AG09309 (cell line): Measurements from ENCODE around the gene NPBWR2.

Experiments
- DNase-seq: peaks from one replicate; pipeline ENCODE4 v3.0.0-alpha.2; 2010; ENCODE audit warnings: low read depth
- H3K4me3 ChIP-seq: 2 replicates; pipeline ENCODE4 v1.5.1; 2011; ENCODE audit warnings: mild to moderate bottlenecking, low read depth, low read length, moderate library complexity; ENCODE audit not compliant: control insufficient read depth
- TF ChIP-seq, protein P1 (sequence below): IDR thresholded peaks from 2 replicates; pipeline ENCODE4 v1.5.1; 2011; ENCODE audit warnings: mild to moderate bottlenecking, low read depth, low read length, inconsistent platforms; ENCODE audit not compliant: insufficient read depth, control insufficient read depth; ENCODE audit errors: missing control alignments

NPBWR2 gene

DNA sequence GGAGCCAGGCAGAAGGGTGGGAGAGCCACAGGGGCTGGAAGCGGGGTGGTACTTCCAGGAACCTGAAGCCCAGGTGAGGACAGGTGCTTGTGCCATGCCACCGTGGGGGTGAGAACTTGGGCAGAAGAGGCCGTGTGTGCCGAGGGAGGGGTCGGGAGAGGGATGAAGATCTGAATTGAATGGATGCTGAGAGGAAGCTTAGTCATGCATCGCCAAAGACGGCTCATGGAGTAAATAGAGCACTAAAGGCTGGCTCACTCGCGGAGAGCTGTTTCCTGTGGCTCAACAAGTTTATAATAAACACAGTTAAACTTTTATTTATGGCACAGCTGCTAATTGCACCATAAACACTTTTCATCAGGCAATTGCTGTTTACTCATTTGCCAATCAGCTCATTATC, 35.2 kb upstream of the NPBWR2 start:
- no peak for DNase-seq
- H3K4me3 ChIP-seq = no peak overlapping the region
- TF ChIP-seq, protein P1, sequence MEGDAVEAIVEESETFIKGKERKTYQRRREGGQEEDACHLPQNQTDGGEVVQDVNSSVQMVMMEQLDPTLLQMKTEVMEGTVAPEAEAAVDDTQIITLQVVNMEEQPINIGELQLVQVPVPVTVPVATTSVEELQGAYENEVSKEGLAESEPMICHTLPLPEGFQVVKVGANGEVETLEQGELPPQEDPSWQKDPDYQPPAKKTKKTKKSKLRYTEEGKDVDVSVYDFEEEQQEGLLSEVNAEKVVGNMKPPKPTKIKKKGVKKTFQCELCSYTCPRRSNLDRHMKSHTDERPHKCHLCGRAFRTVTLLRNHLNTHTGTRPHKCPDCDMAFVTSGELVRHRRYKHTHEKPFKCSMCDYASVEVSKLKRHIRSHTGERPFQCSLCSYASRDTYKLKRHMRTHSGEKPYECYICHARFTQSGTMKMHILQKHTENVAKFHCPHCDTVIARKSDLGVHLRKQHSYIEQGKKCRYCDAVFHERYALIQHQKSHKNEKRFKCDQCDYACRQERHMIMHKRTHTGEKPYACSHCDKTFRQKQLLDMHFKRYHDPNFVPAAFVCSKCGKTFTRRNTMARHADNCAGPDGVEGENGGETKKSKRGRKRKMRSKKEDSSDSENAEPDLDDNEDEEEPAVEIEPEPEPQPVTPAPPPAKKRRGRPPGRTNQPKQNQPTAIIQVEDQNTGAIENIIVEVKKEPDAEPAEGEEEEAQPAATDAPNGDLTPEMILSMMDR = no peak

DNA sequence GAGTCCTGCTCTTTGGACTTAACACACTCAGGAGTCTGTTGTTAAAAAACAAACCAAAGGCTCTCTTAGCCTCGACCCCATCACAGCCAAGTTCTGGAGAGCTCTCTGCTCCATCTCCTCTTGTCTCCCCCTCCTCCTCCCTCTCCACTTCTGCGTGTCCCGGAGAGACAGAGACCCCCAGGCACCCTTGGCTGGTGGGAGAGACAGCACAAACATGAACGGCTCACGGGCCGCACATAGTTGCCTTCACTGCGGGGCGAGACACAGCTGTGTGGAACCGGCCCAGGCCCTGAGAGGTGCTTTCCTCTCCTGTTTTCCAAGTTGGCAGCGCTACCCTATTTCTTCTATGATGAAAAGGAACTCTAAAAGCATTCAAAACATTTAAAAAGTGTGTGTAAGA, 33.6 kb upstream of the NPBWR2 start:
- H3K4me3 ChIP-seq = no peak overlapping the region
- TF ChIP-seq, protein P1 = no peak
- no peak for DNase-seq

DNA sequence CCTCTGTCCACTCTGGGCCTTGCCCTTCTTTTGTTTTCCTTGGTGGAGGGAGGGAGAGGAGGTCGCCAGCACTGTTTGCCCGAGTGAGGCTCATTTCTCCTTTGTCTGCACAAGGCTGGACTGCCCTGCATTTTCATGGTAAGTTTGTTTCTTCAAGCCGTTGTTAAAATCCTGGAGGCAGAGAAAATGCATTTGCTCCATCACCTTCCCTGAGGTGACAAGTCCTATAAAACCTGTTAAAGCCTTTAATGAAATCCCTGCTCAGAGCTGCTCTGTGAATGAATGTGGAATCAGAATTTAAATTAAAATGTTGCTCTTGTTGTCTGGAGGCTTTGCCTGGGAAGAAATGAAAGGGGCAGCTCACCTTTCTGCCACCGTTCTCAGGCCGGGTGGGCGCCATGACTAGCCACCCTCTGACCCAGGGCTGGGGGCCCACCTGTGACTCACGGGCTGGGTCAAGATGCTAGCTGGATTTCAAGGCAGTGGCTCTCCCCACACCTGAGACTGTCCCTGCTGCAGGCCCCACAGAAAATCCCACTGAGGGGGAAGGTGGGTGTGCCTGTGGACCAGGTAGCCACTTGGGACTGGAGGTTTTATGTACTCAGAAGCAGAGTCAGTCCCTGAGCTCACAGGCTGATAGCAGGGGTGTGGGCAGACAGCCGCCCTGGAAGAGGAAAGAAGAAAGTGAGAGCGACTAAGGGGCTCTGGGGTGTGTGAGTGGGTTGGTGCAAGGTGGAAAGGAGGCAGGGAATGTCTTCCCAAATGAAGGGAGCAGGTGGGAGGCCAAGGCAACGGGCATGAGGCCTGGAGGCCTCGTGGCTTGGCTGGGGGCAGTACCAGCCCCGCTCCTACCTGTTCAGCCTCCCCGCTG, 32.9 kb upstream of the NPBWR2 start:
- no peak overlapping the region for H3K4me3 ChIP-seq
- TF ChIP-seq, protein P1 = no peak
- DNase-seq = no peak

DNA sequence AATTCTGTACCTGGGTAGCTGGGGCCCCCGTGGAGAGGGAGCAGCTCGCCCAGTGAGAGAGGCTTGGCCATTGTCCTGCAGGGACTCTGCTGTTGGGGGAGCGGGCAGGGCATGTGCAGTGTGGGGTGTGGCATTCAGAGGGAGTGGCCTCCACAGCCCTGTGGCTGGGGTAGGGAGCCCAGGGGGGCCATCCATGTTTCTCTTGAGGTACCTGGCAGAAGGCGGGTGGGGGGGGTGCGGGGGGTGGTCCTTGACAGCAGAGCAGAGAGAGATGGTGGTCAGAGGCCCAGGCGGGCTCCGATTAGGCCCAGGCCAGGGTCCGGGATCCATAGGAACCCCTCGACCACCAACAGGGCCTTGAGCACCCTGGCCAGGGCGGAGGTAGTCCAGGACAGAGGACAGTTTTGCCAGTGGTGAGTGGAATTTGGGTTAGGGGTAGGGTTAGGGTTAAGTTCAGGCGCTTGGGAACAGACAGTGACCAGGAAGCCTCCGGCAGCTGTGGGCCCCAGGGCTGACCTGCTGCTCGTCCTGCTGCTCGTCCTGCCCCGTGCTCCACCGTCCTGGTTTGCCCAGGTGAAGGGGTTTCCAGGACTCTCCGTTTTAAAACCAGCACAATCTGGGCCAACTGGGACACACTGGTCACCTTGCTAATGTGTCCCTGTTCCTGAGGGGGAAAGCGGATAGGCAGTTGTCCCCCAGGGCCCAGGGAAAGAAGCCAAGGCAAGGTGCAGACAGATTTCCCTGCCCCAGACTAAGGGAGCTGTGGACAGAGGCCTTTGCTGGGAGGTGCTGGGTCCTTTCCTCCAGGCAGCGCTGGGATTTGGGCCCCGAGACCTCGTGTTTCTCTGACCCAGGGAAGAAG, 32.1 kb upstream of the NPBWR2 start:
- TF ChIP-seq, protein P1 = no peak
- DNase-seq = no peak
- no peak overlapping the region for H3K4me3 ChIP-seq

DNA sequence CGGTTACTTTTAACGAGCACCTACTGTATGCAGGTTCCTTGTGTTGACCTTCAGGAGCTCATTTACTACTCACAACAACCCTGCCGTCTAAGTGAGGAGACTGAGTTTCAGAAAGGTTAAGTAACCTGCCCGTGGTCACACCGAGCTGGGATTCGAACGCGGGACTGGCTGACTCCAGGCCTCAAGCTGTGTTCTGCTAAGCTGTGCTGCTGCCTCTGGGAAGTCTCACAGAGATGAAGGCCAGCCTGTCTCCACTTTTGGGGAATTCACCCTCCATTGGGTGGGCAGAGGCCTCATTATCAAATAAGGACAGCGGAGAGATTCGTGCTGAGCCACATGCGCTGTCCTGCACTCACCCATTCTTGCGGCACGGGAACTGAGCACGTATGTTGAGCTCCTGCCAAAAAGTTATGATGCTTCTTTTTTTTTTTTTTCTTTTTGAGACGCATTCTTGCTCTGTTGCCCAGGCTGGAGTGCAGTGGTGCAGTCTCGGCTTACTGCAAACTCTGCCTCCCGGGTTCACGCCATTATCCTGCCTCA, 31.0 kb upstream of the NPBWR2 start:
- no peak overlapping the region for H3K4me3 ChIP-seq
- TF ChIP-seq, protein P1 = no peak
- DNase-seq = no peak

DNA sequence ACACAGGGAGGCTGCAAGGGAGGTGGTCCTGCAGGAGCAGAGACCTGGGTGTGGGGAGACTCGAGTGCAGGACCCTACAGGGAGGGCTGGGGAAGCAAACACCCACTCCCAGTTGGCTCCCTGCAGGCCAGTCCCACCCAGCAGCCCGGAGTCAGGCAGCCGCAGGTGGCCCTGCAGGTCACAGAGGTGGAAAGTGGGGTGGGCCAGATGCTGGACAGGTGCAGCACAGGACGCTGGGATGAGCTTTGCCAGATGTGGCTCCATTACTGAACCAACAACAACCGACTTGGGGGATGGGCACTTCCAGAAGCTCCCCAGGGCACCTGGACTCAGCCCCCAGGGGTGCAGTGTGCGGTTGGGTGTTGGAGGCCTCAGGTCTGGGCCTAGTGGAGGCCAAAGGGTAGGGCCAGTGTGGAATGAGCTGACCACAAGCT, 30.2 kb upstream of the NPBWR2 start:
- TF ChIP-seq, protein P1 = no peak

More for the DNA sequence above, 30.2 kb upstream of the NPBWR2 start:
- no peak overlapping the region for H3K4me3 ChIP-seq
- DNase-seq = no peak
